OCI-LY3 (cell line): Measurements from ENCODE around the gene PLP2.

ENCODE experiments used
- CTCF ChIP-seq: fragments of 200-600, 300-600 bp; sonication (generic); IDR thresholded peaks from 2 replicates; pipeline ENCODE4 v1.5.1; 2014; ENCODE audit warnings: antibody characterized with exemption, low read length, low read depth
- EZH2phosphoT487 ChIP-seq: fragments of 200-600 bp; shearing (Covaris generic); IDR thresholded peaks from 2 replicates; pipeline ENCODE4 v1.6.1; 2018; ENCODE audit warnings: antibody characterized with exemption, mixed run types, low read depth

- TF ChIP-seq CTCF (no peak), EZH2phosphoT487 (no peak)
Measured at GRCh38 chrX:49190821-49191573, 19.3 kb downstream of the PLP2 start.
